ENCODE data around the gene P2RX3. TPM values are rescaled to one million over a fixed set of nuclear protein-coding genes. Genes with fewer than 3 reads are reported as not detected.

Gene P2RX3
- total and polyA plus RNA-seq, 9 donors: 0.12 to 0.13 TPM; not detected in 7

DNA sequence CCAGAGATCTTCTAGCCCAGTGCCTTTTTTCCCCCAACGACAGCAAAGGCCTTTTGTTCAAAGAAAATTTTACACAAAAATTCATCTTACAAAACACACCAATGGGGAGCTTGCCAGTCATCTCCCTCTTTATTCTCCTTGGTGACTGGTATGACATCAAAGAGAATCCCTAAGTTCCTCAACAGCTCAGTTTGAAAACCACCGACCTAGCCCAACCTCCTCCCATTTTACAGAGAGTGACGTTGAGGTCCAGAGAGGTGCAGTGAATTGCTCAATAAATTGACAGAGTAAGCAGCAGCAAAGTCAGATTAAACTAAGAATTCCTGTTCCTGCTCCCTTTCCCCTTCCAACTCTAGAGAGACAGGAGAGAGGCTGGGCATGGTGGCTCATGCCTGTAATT, 81.0 kb downstream of the P2RX3 start:
- H3K9me3 ChIP-seq: no peaks in the 10 kb centered on the region
- intact Hi-C loops (cut with DNase I): no loop called here
- WGBS, 3 donors: 85 to 91% (median 90%) methylated on average over 3 of the region's 3 CpGs
- no peaks in the 10 kb centered on the region for H3K27me3 ChIP-seq
- no peaks in the 10 kb centered on the region for H3K36me3 ChIP-seq
- no peak for DNase-seq
- TF ChIP-seq, protein P1, sequence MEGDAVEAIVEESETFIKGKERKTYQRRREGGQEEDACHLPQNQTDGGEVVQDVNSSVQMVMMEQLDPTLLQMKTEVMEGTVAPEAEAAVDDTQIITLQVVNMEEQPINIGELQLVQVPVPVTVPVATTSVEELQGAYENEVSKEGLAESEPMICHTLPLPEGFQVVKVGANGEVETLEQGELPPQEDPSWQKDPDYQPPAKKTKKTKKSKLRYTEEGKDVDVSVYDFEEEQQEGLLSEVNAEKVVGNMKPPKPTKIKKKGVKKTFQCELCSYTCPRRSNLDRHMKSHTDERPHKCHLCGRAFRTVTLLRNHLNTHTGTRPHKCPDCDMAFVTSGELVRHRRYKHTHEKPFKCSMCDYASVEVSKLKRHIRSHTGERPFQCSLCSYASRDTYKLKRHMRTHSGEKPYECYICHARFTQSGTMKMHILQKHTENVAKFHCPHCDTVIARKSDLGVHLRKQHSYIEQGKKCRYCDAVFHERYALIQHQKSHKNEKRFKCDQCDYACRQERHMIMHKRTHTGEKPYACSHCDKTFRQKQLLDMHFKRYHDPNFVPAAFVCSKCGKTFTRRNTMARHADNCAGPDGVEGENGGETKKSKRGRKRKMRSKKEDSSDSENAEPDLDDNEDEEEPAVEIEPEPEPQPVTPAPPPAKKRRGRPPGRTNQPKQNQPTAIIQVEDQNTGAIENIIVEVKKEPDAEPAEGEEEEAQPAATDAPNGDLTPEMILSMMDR (IDR thresholded peaks at IDR 0.05): no peak
- TF ChIP-seq EP300 (IDR thresholded peaks at IDR 0.05): no peak
- TF ChIP-seq POLR2A (IDR thresholded peaks at IDR 0.05): no peak
- peaks cover 2% of the 10 kb centered on the region for H3K4me1 ChIP-seq (ENCODE audit: insufficient read depth)
- no peak overlapping the region for H3K4me3 ChIP-seq
- H3K27ac ChIP-seq: no peak overlapping the region

DNA sequence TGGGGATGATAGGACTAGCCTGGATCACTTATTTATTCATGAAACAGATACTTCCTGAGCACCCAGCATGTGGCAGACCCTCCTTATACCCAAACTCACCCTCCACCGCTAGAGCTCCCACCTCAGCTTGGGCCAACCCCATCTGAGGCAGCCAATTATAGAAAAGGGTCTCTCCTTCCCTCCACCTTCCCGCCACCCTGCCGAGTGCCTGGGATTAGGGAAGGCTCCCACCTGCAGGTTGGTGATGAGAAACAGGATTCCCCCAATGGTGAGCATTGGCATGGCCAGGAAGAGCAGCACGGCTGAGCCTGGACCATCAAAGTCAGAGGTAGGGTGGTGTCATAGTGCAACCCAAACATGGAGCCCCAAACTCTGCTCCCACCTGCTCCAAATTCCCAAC, 82.9 kb downstream of the P2RX3 start:
- TF ChIP-seq, protein P1 (IDR thresholded peaks at IDR 0.05): no peak
- TF ChIP-seq POLR2A (IDR thresholded peaks at IDR 0.05) (no peak), EP300 (IDR thresholded peaks at IDR 0.05) (no peak)
- H3K4me1 ChIP-seq (ENCODE audit: insufficient read depth): peaks cover 13% of the 10 kb centered on the region
- 88 to 94% (median 90%) methylated on average over 4 of the region's 4 CpGs for WGBS, 3 donors
- no peaks in the 10 kb centered on the region for H3K27me3 ChIP-seq
- DNase-seq: no peak
- no peaks in the 10 kb centered on the region for H3K36me3 ChIP-seq
- no peak overlapping the region for H3K4me3 ChIP-seq
- H3K9me3 ChIP-seq: no peaks in the 10 kb centered on the region
- no peak overlapping the region for H3K27ac ChIP-seq
- intact Hi-C loops (cut with DNase I): loop anchor here in 2 of 4 donors (5.0 to 10.0 kb wide), 2 partner anchors 84 to 86 kb away; partner anchors contain the start of genes P2RX3 (in 2 of the 2) and SSRP1 (in 2 of the 2)

DNA sequence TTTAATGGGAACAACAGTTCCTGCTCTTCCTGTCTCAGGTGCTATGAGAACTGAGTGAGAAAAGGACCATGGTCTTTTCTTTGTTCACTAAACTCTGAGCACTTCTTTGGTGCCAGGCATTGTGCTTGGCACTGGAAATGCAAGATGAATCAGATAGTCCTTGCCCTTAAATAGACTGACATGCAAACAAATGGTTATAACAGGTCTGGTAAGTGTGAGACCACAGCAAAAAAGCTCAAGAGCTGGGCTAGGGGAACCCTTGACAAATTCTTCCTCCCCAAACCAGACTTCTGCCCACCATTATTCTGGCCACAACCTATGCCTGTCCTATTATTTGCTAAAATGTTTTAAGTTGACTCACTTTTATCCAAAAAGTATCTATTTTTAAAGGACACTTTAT, 83.7 kb downstream of the P2RX3 start:
- no peaks in the 10 kb centered on the region for H3K27me3 ChIP-seq
- H3K36me3 ChIP-seq: no peaks in the 10 kb centered on the region
- H3K4me3 ChIP-seq: no peak overlapping the region
- no peak for DNase-seq
- TF ChIP-seq EP300 (IDR thresholded peaks at IDR 0.05): no peak
- no peaks in the 10 kb centered on the region for H3K9me3 ChIP-seq
- peaks cover 17% of the 10 kb centered on the region for H3K4me1 ChIP-seq (ENCODE audit: insufficient read depth)
- intact Hi-C loops (cut with DNase I): loop anchor here in 2 of 4 donors (5.0 to 10.0 kb wide), 2 partner anchors 85 to 87 kb away; partner anchors contain the start of genes P2RX3 (in 2 of the 2) and SSRP1 (in 2 of the 2)
- H3K27ac ChIP-seq: no peak overlapping the region

Other genes starting within 250 kb of the P2RX3 start
- gene LRRC55, start 156.4 kb upstream of the P2RX3 start, total RNA-seq: under 1 TPM in 5 of 7 donors, not detected in 2; 0.05 to 0.20 (median 0.11) TPM
- gene LRRC55, start 156.4 kb upstream of the P2RX3 start, polyA plus RNA-seq: under 1 TPM; 0.11 to 0.48 TPM
- gene APLNR, start 101.1 kb upstream of the P2RX3 start, total RNA-seq: 10 to 100 TPM in 1 of 7 donors, under 1 TPM in 4, not detected in 2; 0.24 to 11.3 (median 0.45) TPM
- 10 to 100 TPM in 1 of 2 donors, 1 to 10 TPM in 1; 1.7 to 36.1 TPM for gene APLNR, start 101.1 kb upstream of the P2RX3 start, polyA plus RNA-seq
- 100 to 1,000 TPM in 5 of 7 donors, 10 to 100 TPM in 2; 45.2 to 230 (median 149) TPM for gene TNKS1BP1, start 13.4 kb upstream of the P2RX3 start, total RNA-seq
- gene TNKS1BP1, start 13.4 kb upstream of the P2RX3 start, polyA plus RNA-seq: 10 to 100 TPM; 88.5 to 93.9 TPM
- 100 to 1,000 TPM in 1 of 7 donors, 10 to 100 TPM in 6; 43.3 to 105 (median 87.7) TPM for gene SSRP1, start 2.5 kb upstream of the P2RX3 start, total RNA-seq
- gene SSRP1, start 2.5 kb upstream of the P2RX3 start, polyA plus RNA-seq: 100 to 1,000 TPM in 1 of 2 donors, 10 to 100 TPM in 1; 78.6 to 134 TPM
- not detected for gene PRG3, start 42.8 kb downstream of the P2RX3 start, total RNA-seq
- not detected for gene PRG3, start 42.8 kb downstream of the P2RX3 start, polyA plus RNA-seq
- gene PRG2, start 52.3 kb downstream of the P2RX3 start, total RNA-seq: not detected
- under 1 TPM in 1 of 2 donors, not detected in 1; 0.15 TPM for gene PRG2, start 52.3 kb downstream of the P2RX3 start, polyA plus RNA-seq
- 10 to 100 TPM; 17.0 to 47.2 (median 36.3) TPM for gene SLC43A3, start 88.8 kb downstream of the P2RX3 start, total RNA-seq
- gene SLC43A3, start 88.8 kb downstream of the P2RX3 start, polyA plus RNA-seq: 10 to 100 TPM; 21.2 to 69.3 TPM
- gene RTN4RL2, start 122.2 kb downstream of the P2RX3 start, total RNA-seq: 1 to 10 TPM in 2 of 7 donors, under 1 TPM in 5; 0.23 to 2.0 (median 0.83) TPM
- gene RTN4RL2, start 122.2 kb downstream of the P2RX3 start, polyA plus RNA-seq: under 1 TPM in 1 of 2 donors, not detected in 1; 0.53 TPM
- 10 to 100 TPM; 11.5 to 23.5 (median 18.6) TPM for gene SLC43A1, start 177.3 kb downstream of the P2RX3 start, total RNA-seq
- 10 to 100 TPM; 14.8 to 30.4 TPM for gene SLC43A1, start 177.3 kb downstream of the P2RX3 start, polyA plus RNA-seq
- gene TIMM10, start 192.4 kb downstream of the P2RX3 start, total RNA-seq: 10 to 100 TPM; 23.4 to 42.0 (median 38.0) TPM
- 10 to 100 TPM; 32.0 to 36.2 TPM for gene TIMM10, start 192.4 kb downstream of the P2RX3 start, polyA plus RNA-seq
- gene SMTNL1, start 199.2 kb downstream of the P2RX3 start, total RNA-seq: not detected
- not detected for gene SMTNL1, start 199.2 kb downstream of the P2RX3 start, polyA plus RNA-seq
- 10 to 100 TPM; 27.2 to 71.0 (median 59.7) TPM for gene UBE2L6, start 229.3 kb downstream of the P2RX3 start, total RNA-seq
- gene UBE2L6, start 229.3 kb downstream of the P2RX3 start, polyA plus RNA-seq: 100 to 1,000 TPM in 1 of 2 donors, 10 to 100 TPM in 1; 51.1 to 114 TPM

Data from ovary (tissue), 9 donors.